ENCODE measurements around the gene PDE6C. TPM values are rescaled to one million over a fixed set of nuclear protein-coding genes. Genes with fewer than 3 reads are reported as not detected.

Gene PDE6C
- total RNA-seq, 1 donor from 2014 or later = not detected

DNA sequence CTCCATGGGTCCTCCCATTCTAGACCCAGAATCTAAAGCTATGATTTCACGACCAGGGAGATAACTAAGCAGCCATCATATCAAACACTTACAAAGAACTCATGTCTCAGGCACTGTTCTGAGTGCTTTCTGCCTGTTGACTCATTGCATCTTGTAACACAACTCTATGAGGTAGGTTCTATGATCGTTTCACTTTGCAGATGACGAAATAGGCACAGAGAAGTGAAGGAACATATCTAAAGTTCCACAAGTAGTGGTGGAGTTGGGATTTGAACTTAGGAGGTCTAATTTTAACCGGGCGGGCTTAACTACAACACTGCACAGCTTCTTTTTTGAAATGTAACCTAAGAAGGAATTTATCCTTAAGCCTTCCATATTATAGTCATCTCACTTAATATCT is 14.2 kb upstream of the PDE6C start:
- H3K4me1 Mint-ChIP-seq = peaks cover 14% of the 10 kb centered on the region
- no peaks in the 10 kb centered on the region for H3K9me3 ChIP-seq (ENCODE audit: low read depth)
- H3K27me3 ChIP-seq = peaks cover 55% of the 10 kb centered on the region
- DNase-seq (ENCODE audit: low spot score) = no peak
- H3K79me2 ChIP-seq (ENCODE audit: low read depth) = no peaks in the 10 kb centered on the region
- no peaks in the 10 kb centered on the region for H3K36me3 ChIP-seq
- H3K27ac Mint-ChIP-seq = no peak overlapping the region
- H2AFZ ChIP-seq (replicated peaks) = no peak overlapping the region
- no peaks in the 10 kb centered on the region for H4K20me1 ChIP-seq (ENCODE audit: low read depth)
- peaks cover 11% of the 10 kb centered on the region for H3K4me1 ChIP-seq
- H3K36me3 Mint-ChIP-seq = no peaks in the 10 kb centered on the region
- peaks cover 2% of the 10 kb centered on the region for H3K9me3 Mint-ChIP-seq
- no peak overlapping the region for H3K9ac ChIP-seq
- peaks cover 29% of the 10 kb centered on the region for H3K27me3 Mint-ChIP-seq (ENCODE audit: insufficient read depth, low read depth)
- TF ChIP-seq EZH2phosphoT487 (IDR thresholded peaks at IDR 0.05) (no peak), EZH2 (IDR thresholded peaks at IDR 0.05) (no peak)
- TF ChIP-seq, protein P1, sequence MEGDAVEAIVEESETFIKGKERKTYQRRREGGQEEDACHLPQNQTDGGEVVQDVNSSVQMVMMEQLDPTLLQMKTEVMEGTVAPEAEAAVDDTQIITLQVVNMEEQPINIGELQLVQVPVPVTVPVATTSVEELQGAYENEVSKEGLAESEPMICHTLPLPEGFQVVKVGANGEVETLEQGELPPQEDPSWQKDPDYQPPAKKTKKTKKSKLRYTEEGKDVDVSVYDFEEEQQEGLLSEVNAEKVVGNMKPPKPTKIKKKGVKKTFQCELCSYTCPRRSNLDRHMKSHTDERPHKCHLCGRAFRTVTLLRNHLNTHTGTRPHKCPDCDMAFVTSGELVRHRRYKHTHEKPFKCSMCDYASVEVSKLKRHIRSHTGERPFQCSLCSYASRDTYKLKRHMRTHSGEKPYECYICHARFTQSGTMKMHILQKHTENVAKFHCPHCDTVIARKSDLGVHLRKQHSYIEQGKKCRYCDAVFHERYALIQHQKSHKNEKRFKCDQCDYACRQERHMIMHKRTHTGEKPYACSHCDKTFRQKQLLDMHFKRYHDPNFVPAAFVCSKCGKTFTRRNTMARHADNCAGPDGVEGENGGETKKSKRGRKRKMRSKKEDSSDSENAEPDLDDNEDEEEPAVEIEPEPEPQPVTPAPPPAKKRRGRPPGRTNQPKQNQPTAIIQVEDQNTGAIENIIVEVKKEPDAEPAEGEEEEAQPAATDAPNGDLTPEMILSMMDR (IDR thresholded peaks at IDR 0.05) = no peak
- no peak overlapping the region for H3K4me3 ChIP-seq
- no peak overlapping the region for H3K4me2 ChIP-seq
- peaks cover 6% of the 10 kb centered on the region for H3F3A ChIP-seq (ENCODE audit: low read depth)
- H3K27ac ChIP-seq = no peak overlapping the region
- H3K4me3 Mint-ChIP-seq = no peak overlapping the region

DNA sequence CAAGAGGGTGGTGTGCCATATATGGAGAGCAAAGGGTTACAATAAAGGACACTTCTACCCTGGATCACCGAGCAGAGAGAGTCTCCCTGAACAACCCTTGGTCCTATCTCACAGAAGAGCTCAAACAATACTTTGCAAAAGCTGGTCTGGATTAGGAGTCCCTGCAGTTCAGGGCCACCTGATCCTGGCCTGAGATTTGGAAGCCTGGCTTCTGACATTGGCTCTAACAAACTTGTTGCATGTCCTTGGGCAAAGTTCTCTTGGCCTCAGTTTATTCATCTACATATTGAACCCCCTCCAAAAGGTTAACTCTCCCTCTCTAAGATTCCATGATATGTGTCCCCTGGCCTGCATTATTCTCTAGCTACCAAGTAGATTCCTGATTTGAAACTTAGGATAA is 13.0 kb upstream of the PDE6C start:
- H4K20me1 ChIP-seq (ENCODE audit: low read depth) = no peaks in the 10 kb centered on the region
- TF ChIP-seq EZH2phosphoT487 (IDR thresholded peaks at IDR 0.05) = no peak
- no peak for TF ChIP-seq EZH2 (IDR thresholded peaks at IDR 0.05)
- TF ChIP-seq, protein P1 (IDR thresholded peaks at IDR 0.05) = no peak
- peaks cover 6% of the 10 kb centered on the region for H3F3A ChIP-seq (ENCODE audit: low read depth)
- H3K9me3 ChIP-seq (ENCODE audit: low read depth) = no peaks in the 10 kb centered on the region
- DNase-seq (ENCODE audit: low spot score) = no peak
- H3K27ac ChIP-seq = no peak overlapping the region
- no peak overlapping the region for H2AFZ ChIP-seq (replicated peaks)
- H3K27ac Mint-ChIP-seq = no peak overlapping the region
- no peak overlapping the region for H3K9ac ChIP-seq
- peaks cover 18% of the 10 kb centered on the region for H3K4me1 Mint-ChIP-seq
- H3K27me3 ChIP-seq = peaks cover 67% of the 10 kb centered on the region
- no peaks in the 10 kb centered on the region for H3K79me2 ChIP-seq (ENCODE audit: low read depth)
- no peaks in the 10 kb centered on the region for H3K36me3 Mint-ChIP-seq
- no peak overlapping the region for H3K4me3 ChIP-seq
- H3K4me2 ChIP-seq = no peak overlapping the region
- no peaks in the 10 kb centered on the region for H3K36me3 ChIP-seq
- H3K9me3 Mint-ChIP-seq = peaks cover 2% of the 10 kb centered on the region
- no peak overlapping the region for H3K4me3 Mint-ChIP-seq
- H3K4me1 ChIP-seq = peaks cover 11% of the 10 kb centered on the region
- H3K27me3 Mint-ChIP-seq (ENCODE audit: insufficient read depth, low read depth) = peaks cover 36% of the 10 kb centered on the region

DNA sequence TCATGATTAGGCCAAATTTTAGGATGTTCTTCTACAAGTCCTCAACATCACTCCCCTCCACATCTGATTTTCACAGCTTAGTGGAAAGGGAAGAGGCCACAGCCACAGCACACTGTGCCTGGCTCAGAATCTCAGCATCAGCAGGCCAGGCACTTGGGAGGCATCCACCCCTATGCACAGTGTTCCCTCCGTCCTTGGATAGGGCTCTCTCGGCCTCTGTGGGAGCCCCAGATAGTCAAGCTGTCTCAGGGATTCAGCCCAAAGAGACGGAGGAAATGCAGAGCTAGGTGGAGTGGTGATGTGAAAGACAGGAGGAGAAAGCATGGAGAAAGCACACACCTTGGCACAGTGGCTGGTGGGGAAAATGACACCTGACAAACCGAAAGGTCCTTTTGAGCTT is 12.6 kb upstream of the PDE6C start:
- peak overlapping the region; percentile 77 for H3K4me3 Mint-ChIP-seq
- H2AFZ ChIP-seq (replicated peaks) = no peak overlapping the region
- H3K4me2 ChIP-seq = no peak overlapping the region
- H3K9ac ChIP-seq = no peak overlapping the region
- H3K27me3 ChIP-seq = peaks cover 72% of the 10 kb centered on the region
- H3K9me3 Mint-ChIP-seq = peaks cover 2% of the 10 kb centered on the region
- TF ChIP-seq, protein P1 (IDR thresholded peaks at IDR 0.05) = no peak
- no peak for TF ChIP-seq EZH2 (IDR thresholded peaks at IDR 0.05)
- H3K4me1 Mint-ChIP-seq = peaks cover 21% of the 10 kb centered on the region
- no peaks in the 10 kb centered on the region for H3K9me3 ChIP-seq (ENCODE audit: low read depth)
- H3K4me1 ChIP-seq = peaks cover 11% of the 10 kb centered on the region
- peaks cover 6% of the 10 kb centered on the region for H3F3A ChIP-seq (ENCODE audit: low read depth)
- no peaks in the 10 kb centered on the region for H3K36me3 Mint-ChIP-seq
- H3K4me3 ChIP-seq = no peak overlapping the region
- H4K20me1 ChIP-seq (ENCODE audit: low read depth) = no peaks in the 10 kb centered on the region
- peaks cover 40% of the 10 kb centered on the region for H3K27me3 Mint-ChIP-seq (ENCODE audit: insufficient read depth, low read depth)
- DNase-seq (ENCODE audit: low spot score) = no peak
- no peak overlapping the region for H3K27ac Mint-ChIP-seq
- no peaks in the 10 kb centered on the region for H3K36me3 ChIP-seq
- H3K27ac ChIP-seq = no peak overlapping the region
- no peaks in the 10 kb centered on the region for H3K79me2 ChIP-seq (ENCODE audit: low read depth)
